Tibial nerve (tissue), 4 donors: ENCODE data around the gene FSTL4. TPM values are rescaled to one million over a fixed set of nuclear protein-coding genes. Genes with fewer than 3 reads are reported as not detected.

ENCODE experiments used
- DNase-seq, 2 donors: peaks; one replicate each; pipeline ENCODE4 v3.0.0-alpha.2; 2019; ENCODE audit warnings: low spot score in 2 of 2
- H3K27ac ChIP-seq, 4 donors: fragments of 200-600 bp; sonication (generic) in 3 of 4; one replicate each; pipeline ENCODE4 v1.5.1; 2017 to 2019; ENCODE audit warnings: mild to moderate bottlenecking in 1 of 4
- H3K27me3 ChIP-seq, 2 donors: fragments of 200-600 bp; sonication (generic) in 1 of 2; one replicate each; pipeline versions ENCODE4 v1.5.1 to v1.6.0; 2017 to 2019
- H3K36me3 ChIP-seq, 3 donors: fragments of 200-600 bp; sonication (generic); one replicate each; pipeline ENCODE4 v1.5.1; 2018 to 2019
- H3K4me1 ChIP-seq, 4 donors: fragments of 200-600 bp; sonication (generic) in 3 of 4; one replicate each; pipeline ENCODE4 v1.5.1; 2017 to 2019
- H3K4me3 ChIP-seq, 4 donors: fragments of 200-600 bp; sonication (generic) in 3 of 4; one replicate each; pipeline ENCODE4 v1.5.1; 2017 to 2019; ENCODE audit warnings: mild to moderate bottlenecking in 1 of 4, moderate library complexity in 1 of 4
- H3K9me3 ChIP-seq, 4 donors: fragments of 200-600 bp; sonication (generic) in 3 of 4; one replicate each; pipeline ENCODE4 v1.5.1; 2017 to 2019
- CTCF ChIP-seq, 5 experiments: fragments of 200-600 bp in 3 of 5; fragments of 450-650 bp in 2 of 5; sonication (generic) in 3 of 5; IDR thresholded peaks; one replicate each; pipeline ENCODE4 v1.5.1; 2016 to 2019; ENCODE audit warnings: antibody characterized with exemption in 5 of 5, mild to moderate bottlenecking in 3 of 5, moderate library complexity in 2 of 5
- EP300 ChIP-seq, 2 donors: sonication (generic); formaldehyde crosslinking; IDR thresholded peaks; one replicate each; pipeline ENCODE4 v1.6.1; 2017; ENCODE audit warnings: antibody characterized with exemption in 2 of 2, mild to moderate bottlenecking in 1 of 2
- POLR2A ChIP-seq, 2 donors: fragments of 450-650 bp; IDR thresholded peaks; one replicate each; pipeline ENCODE4 v1.6.1; 2017; ENCODE audit warnings: antibody characterized with exemption in 2 of 2, mild to moderate bottlenecking in 2 of 2, moderate library complexity in 2 of 2
- WGBS, 2 donors: methylation state at CpG; one replicate each; pipeline ENCODE4 v1.1.5; 2018; 5-methylcytosine and 5-hydroxymethylcytosine counted together
- total RNA-seq, 4 donors: library from RNA; depleted of rRNA; stranded (reverse); fragments of >200 nt; gene quantifications; one replicate each; pipeline ENCODE4 v1.1.0, GENCODE V29; 2016

Gene FSTL4
- total RNA-seq, 4 donors from 2014 or later: 0.22 TPM; not detected in 3

- H3K27ac ChIP-seq: no peak overlapping the region
- DNase-seq: no peak
- H3K36me3 ChIP-seq: no peaks in the 10 kb centered on the region
- WGBS, 2 donors: 87 to 92% methylated on average over 4 to 15 of the region's 17 CpGs
- no peaks in the 10 kb centered on the region for H3K9me3 ChIP-seq
- no peaks in the 10 kb centered on the region for H3K27me3 ChIP-seq
- H3K4me3 ChIP-seq: no peak overlapping the region
- H3K4me1 ChIP-seq: peaks cover 0 to 6% (median 0%) of the 10 kb centered on the region in 4 donors
- no peak for TF ChIP-seq POLR2A (IDR thresholded peaks at IDR 0.05)
- no peak for TF ChIP-seq EP300 (IDR thresholded peaks at IDR 0.05)
These were observed 218.4 kb downstream of the FSTL4 start for GRCh38 chr5:133393776-133394476.

- H3K27ac ChIP-seq: no peak overlapping the region
- no peaks in the 10 kb centered on the region for H3K27me3 ChIP-seq
- no peaks in the 10 kb centered on the region for H3K36me3 ChIP-seq
- WGBS, 2 donors: 66 to 69% methylated on average over 4 of the region's 4 CpGs
- H3K9me3 ChIP-seq: no peaks in the 10 kb centered on the region
- H3K4me3 ChIP-seq: no peak overlapping the region
- H3K4me1 ChIP-seq: peaks cover 0 to 6% (median 0%) of the 10 kb centered on the region in 4 donors
- TF ChIP-seq EP300 (IDR thresholded peaks at IDR 0.05) (no peak), POLR2A (IDR thresholded peaks at IDR 0.05) (no peak), CTCF (IDR thresholded peaks at IDR 0.05) (no peak)
- DNase-seq: no peak
These were observed 219.9 kb downstream of the FSTL4 start for GRCh38 chr5:133392448-133392847.

- peaks cover 0 to under 1% (median 0%) of the 10 kb centered on the region in 4 donors for H3K4me1 ChIP-seq
- no peaks in the 10 kb centered on the region for H3K27me3 ChIP-seq
- no peak overlapping the region for H3K4me3 ChIP-seq
- H3K9me3 ChIP-seq: no peaks in the 10 kb centered on the region
- no peaks in the 10 kb centered on the region for H3K36me3 ChIP-seq
- TF ChIP-seq EP300 (IDR thresholded peaks at IDR 0.05) (no peak), POLR2A (IDR thresholded peaks at IDR 0.05) (no peak), CTCF (IDR thresholded peaks at IDR 0.05) (no peak)
- WGBS, 2 donors: 90 to 96% methylated on average over 9 of the region's 9 CpGs
- no peak overlapping the region for H3K27ac ChIP-seq
- no peak for DNase-seq
These were observed 220.8 kb downstream of the FSTL4 start for GRCh38 chr5:133391354-133392136.

GRCh38 chr5:133390416-133391353 lies 221.7 kb downstream of the FSTL4 start:
- H3K4me1 ChIP-seq: no peaks in the 10 kb centered on the region
- H3K27me3 ChIP-seq: no peaks in the 10 kb centered on the region
- 88 to 89% methylated on average over 10 of the region's 10 CpGs for WGBS, 2 donors
- H3K9me3 ChIP-seq: no peaks in the 10 kb centered on the region
- no peak overlapping the region for H3K4me3 ChIP-seq
- no peak for TF ChIP-seq EP300 (IDR thresholded peaks at IDR 0.05)
- no peaks in the 10 kb centered on the region for H3K36me3 ChIP-seq
- no peak overlapping the region for H3K27ac ChIP-seq
- no peak for DNase-seq

- DNase-seq: no peak
- no peaks in the 10 kb centered on the region for H3K27me3 ChIP-seq
These were observed 223.2 kb downstream of the FSTL4 start for GRCh38 chr5:133389066-133389590.

More at GRCh38 chr5:133389066-133389590, 223.2 kb downstream of the FSTL4 start:
- no peak for TF ChIP-seq POLR2A (IDR thresholded peaks at IDR 0.05)
- no peak for TF ChIP-seq CTCF (IDR thresholded peaks at IDR 0.05)
- TF ChIP-seq EP300 (IDR thresholded peaks at IDR 0.05): no peak
- Histone ChIP-seq H3K9me3 (no peaks in the 10 kb centered on the region), H3K4me1 (no peaks in the 10 kb centered on the region), H3K4me3 (no peak overlapping the region), H3K36me3 (no peaks in the 10 kb centered on the region), H3K27ac (no peak overlapping the region)
- WGBS, 2 donors: 58 to 63% methylated on average over 4 of the region's 4 CpGs
